H1 (cell line): ENCODE results near the gene CCDC78. TPM values are rescaled to one million over a fixed set of nuclear protein-coding genes. Genes with fewer than 3 reads are reported as not detected.

Source experiments
- CTCF ChIA-PET: fragments of 300-600 bp; sonication (Branson Sonifier 250); formaldehyde crosslinking; loops from one replicate; lab custom pipeline; 2021; ENCODE audit not compliant: partially characterized antibody; lab: Charles Lee
- POLR2A ChIA-PET: fragments of 300-600 bp; sonication (Branson Sonifier 250); formaldehyde crosslinking; loops from one replicate; lab custom pipeline; 2021; ENCODE audit warnings: inconsistent platforms; ENCODE audit not compliant: partially characterized antibody; lab: Charles Lee
- DNase-seq, 2 experiments: peaks; one replicate each; pipeline versions ENCODE4 v3.0.0 to v3.0.0-alpha.2; 2010 to 2022; ENCODE audit warnings: low spot score in 2 of 2, low read depth in 1 of 2, mixed read lengths in 1 of 2
- FAIRE-seq: peaks from 2 replicates; lab custom pipeline; 2011; peaks lifted over from hg19 to GRCh38; lab: Jason Lieb, UNC
- H2AFZ ChIP-seq: 2 replicates; pipeline ENCODE4 v1.8.1; 2012; ENCODE audit warnings: low read length, inconsistent platforms
- H2AK5ac ChIP-seq: 2 replicates; pipeline ENCODE4 v1.6.1; 2013; ENCODE audit warnings: low read depth, low read length
- H2BK120ac ChIP-seq: replicated peaks from 2 replicates; pipeline ENCODE3; 2013; ENCODE audit warnings: low read depth, low read length, inconsistent platforms
- H2BK12ac ChIP-seq: 2 replicates; pipeline ENCODE4 v1.6.1; 2013; ENCODE audit warnings: low read depth, low read length
- H2BK15ac ChIP-seq: 2 replicates; pipeline ENCODE4 v1.6.1; 2013; ENCODE audit warnings: low read length
- H2BK20ac ChIP-seq: 2 replicates; pipeline ENCODE4 v1.6.1; 2013; ENCODE audit warnings: low read length
- H2BK5ac ChIP-seq: 2 replicates; pipeline ENCODE4 v1.6.1; 2013; ENCODE audit warnings: low read depth, low read length
- H3K14ac ChIP-seq: 2 replicates; pipeline ENCODE4 v1.6.1; 2013; ENCODE audit warnings: inconsistent platforms; ENCODE audit not compliant: insufficient read length
- H3K18ac ChIP-seq: 2 replicates; pipeline ENCODE4 v1.6.1; 2013; ENCODE audit warnings: low read length; ENCODE audit errors: extremely low read depth
- H3K23ac ChIP-seq: 2 replicates; pipeline ENCODE4 v1.6.1; 2013; ENCODE audit warnings: inconsistent platforms; ENCODE audit not compliant: insufficient read length
- H3K23me2 ChIP-seq: 2 replicates; pipeline ENCODE4 v1.6.1; 2013; ENCODE audit warnings: low read depth, low read length
- H3K27ac ChIP-seq: 2 replicates; pipeline ENCODE4 v1.6.1; 2011; ENCODE audit warnings: low read depth, low read length, inconsistent platforms
- H3K27me3 ChIP-seq, 4 experiments: replicated peaks in 1 of 4; 1 replicate in 1 of 4; 2 replicates in 3 of 4; pipeline versions ENCODE4 v1.6.1 to v1.8.1; 2011 to 2013; ENCODE audit warnings: low read length in 3 of 4, mild to moderate bottlenecking in 3 of 4, inconsistent platforms in 2 of 4, mixed read lengths in 2 of 4, moderate library complexity in 1 of 4; ENCODE audit not compliant: control insufficient read depth in 3 of 4, insufficient read depth in 3 of 4; ENCODE audit errors: extremely low read depth in 1 of 4
- H3K36me3 ChIP-seq, 4 experiments: 2 replicates each; pipeline versions ENCODE4 v1.6.1 to v1.8.1; 2011 to 2013; ENCODE audit warnings: mild to moderate bottlenecking in 4 of 4, low read length in 3 of 4, moderate library complexity in 2 of 4, control low read depth in 1 of 4, inconsistent platforms in 1 of 4; ENCODE audit not compliant: insufficient read depth in 4 of 4, control insufficient read depth in 2 of 4
- H3K4ac ChIP-seq: replicated peaks from 2 replicates; pipeline ENCODE3; 2013; ENCODE audit warnings: low read length, low read depth, mixed read lengths, inconsistent platforms; ENCODE audit not compliant: insufficient read length
- H3K4me1 ChIP-seq, 4 experiments: replicated peaks in 1 of 4; 1 replicate in 1 of 4; 2 replicates in 3 of 4; pipeline versions ENCODE4 v1.6.1 to v1.8.1; 2011 to 2013; ENCODE audit warnings: low read length in 3 of 4, inconsistent platforms in 2 of 4, mixed read lengths in 1 of 4; ENCODE audit not compliant: insufficient read depth in 4 of 4, control insufficient read depth in 3 of 4
- H3K4me2 ChIP-seq, 2 experiments: 2 replicates each; pipeline versions ENCODE4 v1.6.1 to v1.8.1; 2011 to 2013; ENCODE audit warnings: low read depth in 2 of 2, low read length in 2 of 2, control low read depth in 1 of 2, inconsistent platforms in 1 of 2, mild to moderate bottlenecking in 1 of 2; ENCODE audit not compliant: insufficient read depth in 1 of 2
- H3K4me3 ChIP-seq, 4 experiments: fragments of 200-600, 300-600 bp in 1 of 4; sonication (generic), shearing (Covaris generic), sonication (Bioruptor Twin) in 1 of 4; 2 replicates each; pipeline versions ENCODE4 v1.5.1 to v1.8.1; 2011 to 2016; ENCODE audit warnings: low read length in 4 of 4, low read depth in 3 of 4, control low read depth in 2 of 4, inconsistent platforms in 2 of 4, mild to moderate bottlenecking in 2 of 4, mixed read lengths in 1 of 4, moderate library complexity in 1 of 4; ENCODE audit not compliant: insufficient read depth in 2 of 4; ENCODE audit errors: extremely low read depth in 1 of 4
- H3K56ac ChIP-seq: replicated peaks from 2 replicates; pipeline ENCODE3; 2013; ENCODE audit warnings: low read depth, mild to moderate bottlenecking, mixed read lengths, low read length, inconsistent platforms; ENCODE audit not compliant: insufficient read length
- H3K79me1 ChIP-seq: 2 replicates; pipeline ENCODE4 v1.6.1; 2013; ENCODE audit warnings: low read depth, low read length, control low read depth
- H3K79me2 ChIP-seq, 2 experiments: 2 replicates each; pipeline versions ENCODE4 v1.6.1 to v1.8.1; 2012 to 2013; ENCODE audit warnings: low read length in 2 of 2, mild to moderate bottlenecking in 2 of 2, inconsistent platforms in 1 of 2; ENCODE audit not compliant: insufficient read depth in 2 of 2, control insufficient read depth in 1 of 2
- H3K9ac ChIP-seq, 4 experiments: replicated peaks in 1 of 4; 1 replicate in 1 of 4; 2 replicates in 3 of 4; pipeline versions ENCODE4 v1.6.1 to v1.8.1; 2011 to 2013; ENCODE audit warnings: low read depth in 3 of 4, low read length in 3 of 4, control low read depth in 2 of 4, mild to moderate bottlenecking in 2 of 4, moderate library complexity in 2 of 4, inconsistent platforms in 1 of 4; ENCODE audit errors: extremely low read depth in 1 of 4
- H3K9me3 ChIP-seq, 2 experiments: 2 replicates each; pipeline versions ENCODE4 v1.6.1 to v1.8.1; 2012 to 2013; ENCODE audit warnings: mild to moderate bottlenecking in 2 of 2, moderate library complexity in 2 of 2, control low read depth in 1 of 2, inconsistent platforms in 1 of 2, low read depth in 1 of 2, low read length in 1 of 2, mixed read lengths in 1 of 2; ENCODE audit not compliant: insufficient read depth in 2 of 2
- H4K20me1 ChIP-seq, 2 experiments: replicated peaks in 1 of 2; 2 replicates each; pipeline versions ENCODE3 to v1.8.1; 2011 to 2013; ENCODE audit warnings: inconsistent platforms in 2 of 2, low read length in 2 of 2, mild to moderate bottlenecking in 1 of 2; ENCODE audit not compliant: insufficient read depth in 2 of 2, control insufficient read depth in 1 of 2
- H4K5ac ChIP-seq: 2 replicates; pipeline ENCODE4 v1.6.1; 2013; ENCODE audit warnings: low read length, low read depth, mixed read lengths, inconsistent platforms; ENCODE audit not compliant: insufficient read length
- H4K8ac ChIP-seq: 2 replicates; pipeline ENCODE4 v1.8.0; 2013; ENCODE audit warnings: mild to moderate bottlenecking, moderate library complexity, low read length, inconsistent platforms; ENCODE audit not compliant: insufficient read depth; ENCODE audit errors: extremely low read depth
- H4K91ac ChIP-seq: replicated peaks from 2 replicates; pipeline ENCODE3; 2013; ENCODE audit warnings: low read length, mixed read lengths, inconsistent platforms; ENCODE audit not compliant: insufficient read length
- BRCA1 ChIP-seq: IDR thresholded peaks from 2 replicates; pipeline ENCODE4 v1.6.1; 2012; ENCODE audit warnings: low read depth, low read length, improper control_type of control experiment
- CBX8 ChIP-seq: fragments of 300-800, 300-1000 bp; sonication (generic); IDR thresholded peaks from 2 replicates; pipeline ENCODE4 v1.7.1; 2016; ENCODE audit warnings: low read depth, low read length, borderline replicate concordance
- CEBPB ChIP-seq: IDR thresholded peaks from 2 replicates; pipeline ENCODE4 v1.6.1; 2012; ENCODE audit warnings: low read depth, low read length
- CTBP2 ChIP-seq: IDR thresholded peaks from 2 replicates; pipeline ENCODE4 v1.7.0; 2011; ENCODE audit warnings: borderline replicate concordance, mild to moderate bottlenecking, moderate library complexity, mixed read lengths, low read length; ENCODE audit not compliant: insufficient read depth, insufficient read length
- EP300 ChIP-seq, 2 experiments: IDR thresholded peaks; 1 replicate in 1 of 2; 2 replicates in 1 of 2; pipeline ENCODE4 v1.6.1; 2011 to 2012; ENCODE audit warnings: low read depth in 2 of 2, low read length in 2 of 2, mild to moderate bottlenecking in 2 of 2, borderline replicate concordance in 1 of 2, inconsistent platforms in 1 of 2, moderate library complexity in 1 of 2
- EZH2 ChIP-seq: fragments of 200-600 bp; sonication (generic); IDR thresholded peaks from 2 replicates; pipeline ENCODE4 v1.7.1; 2012; ENCODE audit warnings: low read depth, mild to moderate bottlenecking, moderate library complexity, low read length, inconsistent platforms; ENCODE audit not compliant: severe bottlenecking
- GTF2F1 ChIP-seq: IDR thresholded peaks from 2 replicates; pipeline ENCODE4 v1.6.1; 2012; ENCODE audit warnings: low read depth, low read length, improper control_type of control experiment, borderline replicate concordance
- JUN ChIP-seq: IDR thresholded peaks from 2 replicates; pipeline ENCODE4 v1.6.1; 2011; ENCODE audit warnings: low read depth, mild to moderate bottlenecking, improper control_type of control experiment, low read length
- SIRT6 ChIP-seq: IDR thresholded peaks from one replicate; pipeline ENCODE4 v1.7.1; 2012; ENCODE audit warnings: low read length, inconsistent platforms
- SP2 ChIP-seq: IDR thresholded peaks from 2 replicates; pipeline ENCODE4 v1.6.1; 2012; ENCODE audit warnings: mild to moderate bottlenecking, low read length, inconsistent platforms
- WGBS, 2 experiments: shearing (Covaris generic) in 1 of 2; methylation state at CpG; one replicate each; pipeline versions ENCODE4 v1.1.6 to v1.1.7; 2013 to 2015; ENCODE audit warnings: low lambda C conversion rate in 2 of 2, mixed read lengths in 2 of 2, inconsistent platforms in 1 of 2, low coverage in 1 of 2, missing lambda C conversion rate in 1 of 2; ENCODE audit not compliant: insufficient replicate concordance in 2 of 2, insufficient coverage in 1 of 2, insufficient read length in 1 of 2; ENCODE audit errors: extremely low coverage in 1 of 2, missing lambda C conversion rate in 1 of 2; 5-methylcytosine and 5-hydroxymethylcytosine counted together
- polyA plus RNA-seq, 7 experiments: library from polyadenylated mRNA; depleted of rRNA in 3 of 7; stranded (reverse) in 5 of 7; unstranded in 2 of 7; fragments of >200 nt in 5 of 7; fragments of 200-250 nt in 2 of 7; gene quantifications; 1 replicate in 5 of 7; 2 replicates in 1 of 7; 4 replicates in 1 of 7; pipeline versions ENCODE4 v1.2.1 to v1.2.3, GENCODE V29; 2011 to 2013; ENCODE audit warnings: missing spikeins in 2 of 7, mixed read lengths in 2 of 7
- total RNA-seq: library from RNA; stranded (reverse); fragmentation: NEBNext Ultra II Directional; extraction: Animal tissue kit (Norgen Biotek cat#: 25700); gene quantifications from 2 replicates; pipeline ENCODE4 v1.2.1, GENCODE V29; 2021
- TF ChIP-seq, protein P1 (sequence below): IDR thresholded peaks from 2 replicates; pipeline ENCODE4 v1.6.1; 2012; ENCODE audit warnings: inconsistent platforms

CCDC78 gene
- total and polyA plus RNA-seq, 2 of the 8 experiments (the other 6 are each of a cell fraction or from before 2014, with no cell fraction given) = 7.1 to 8.5 TPM

DNA sequence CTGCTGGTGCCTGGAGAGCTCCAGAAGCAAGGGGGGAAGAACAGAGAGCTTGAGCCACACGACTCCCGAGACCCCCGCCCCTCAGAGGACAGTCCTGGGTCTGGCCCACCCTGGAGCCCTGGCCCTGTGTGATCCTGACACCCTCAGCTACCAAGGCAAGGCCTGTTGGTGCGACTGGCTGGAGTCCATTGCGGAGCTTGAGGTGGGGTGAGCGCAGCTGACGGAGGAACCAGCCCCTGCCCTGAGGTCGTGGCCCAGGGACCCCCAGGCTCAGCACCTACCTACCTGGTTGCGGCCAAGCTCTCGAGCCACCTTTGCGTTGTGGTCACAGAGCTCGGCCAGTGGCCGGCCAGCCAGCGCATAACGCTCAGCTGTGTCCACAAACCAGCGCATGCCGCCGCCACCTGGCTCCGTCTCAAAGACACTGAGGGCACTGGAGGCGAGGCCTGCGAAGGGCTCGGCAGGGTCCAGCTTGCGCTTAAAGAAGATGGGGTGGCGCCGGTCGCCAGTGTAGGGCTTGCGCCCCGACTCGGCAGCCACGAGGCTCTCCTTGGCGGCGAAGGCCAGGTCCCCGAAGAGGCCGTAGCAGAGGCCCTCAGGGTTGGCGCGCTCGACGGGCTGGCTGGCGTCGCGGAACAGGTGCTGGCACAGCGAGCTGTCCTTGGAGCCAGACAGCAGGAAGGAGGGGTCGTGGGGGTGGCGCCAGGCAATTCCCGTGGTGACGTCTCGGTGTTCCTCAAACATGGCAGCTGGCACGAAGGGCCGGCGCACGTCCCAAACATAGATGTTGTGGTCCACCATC, 39.6 kb downstream of the CCDC78 start:
- POLR2A ChIA-PET = interaction anchor here (0.8 to 2.5 kb wide), 12 partner anchors 9 to 98 kb away, joined by 3 to 6 read pairs (median 4); partner anchors contain the start of genes RHBDL1 and RHOT2
- TF ChIP-seq BRCA1 (no peak), GTF2F1 (no peak), JUN (no peak), CTBP2 (no peak), EP300 (IDR thresholded peaks at IDR 0.05; ENCODE audit: borderline replicate concordance in 1 of 2, low read depth in 2 of 2, low read length in 2 of 2) (no peak), SP2 (no peak), CEBPB (no peak), CBX8 (no peak), EZH2 (no peak), SIRT6 (no peak)
- TF ChIP-seq, protein P1, sequence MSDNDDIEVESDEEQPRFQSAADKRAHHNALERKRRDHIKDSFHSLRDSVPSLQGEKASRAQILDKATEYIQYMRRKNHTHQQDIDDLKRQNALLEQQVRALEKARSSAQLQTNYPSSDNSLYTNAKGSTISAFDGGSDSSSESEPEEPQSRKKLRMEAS = no peak

More for the DNA sequence above, 39.6 kb downstream of the CCDC78 start:
- no peak overlapping the region for H3K4me2 ChIP-seq
- peaks cover 12% of the 10 kb centered on the region for H3K23me2 ChIP-seq
- H4K20me1 ChIP-seq = peaks cover 4 to 26% of the 10 kb centered on the region in 2 experiments
- peaks cover 4 to 27% (median 13%) of the 10 kb centered on the region in 4 experiments; a peak in 7 of 8 replicates for H3K36me3 ChIP-seq
- no peak overlapping the region for H3K56ac ChIP-seq
- H2BK120ac ChIP-seq = no peak overlapping the region
- WGBS, 2 experiments = 96% methylated on average over 43 of the region's 51 CpGs; no CpG with 5 or more reads in 1 of the 2 experiments
- peaks cover 0 to 4% of the 10 kb centered on the region in 2 experiments; a peak in 1 of 4 replicates for H3K79me2 ChIP-seq
- DNase-seq = no peak
- H3K27ac ChIP-seq = no peak overlapping the region
- H3K9ac ChIP-seq = no peak overlapping the region
- no peak for FAIRE-seq
- no peak overlapping the region for H4K91ac ChIP-seq
- H3K9me3 ChIP-seq = no peaks in the 10 kb centered on the region
- H2BK12ac ChIP-seq = no peak overlapping the region
- H4K8ac ChIP-seq = no peak overlapping the region; the same call in 1 of the 2 replicates
- peaks cover 4% of the 10 kb centered on the region for H3K79me1 ChIP-seq
- no peak overlapping the region for H4K5ac ChIP-seq
- no peak overlapping the region for H2AK5ac ChIP-seq
- H3K4ac ChIP-seq = no peak overlapping the region
- no peak overlapping the region for H3K18ac ChIP-seq
- CTCF ChIA-PET = interaction anchor here (0.6 to 6.0 kb wide), 20 partner anchors 9 to 316 kb away, joined by 3 to 75 read pairs (median 3); partner anchors contain the start of genes FBXL16, RHBDL1, RHOT2 and WDR90
- H3K23ac ChIP-seq = no peak overlapping the region
- H3K4me3 ChIP-seq = no peak overlapping the region
- no peak overlapping the region for H2BK5ac ChIP-seq
- H2AFZ ChIP-seq = no peak overlapping the region
- peaks cover 0 to 5% (median 2%) of the 10 kb centered on the region in 4 experiments; a peak in 1 of 7 replicates for H3K27me3 ChIP-seq
- H2BK15ac ChIP-seq = no peak overlapping the region
- H2BK20ac ChIP-seq = no peak overlapping the region
- no peak overlapping the region for H3K14ac ChIP-seq
- peaks cover 0 to 15% (median 10%) of the 10 kb centered on the region in 4 experiments; a peak in 5 of 7 replicates for H3K4me1 ChIP-seq
